ENCODE results near the gene INS. TPM values are rescaled to one million over a fixed set of nuclear protein-coding genes. Genes with fewer than 3 reads are reported as not detected.

Gene INS
- total and polyA plus RNA-seq, 9 donors = not detected

DNA sequence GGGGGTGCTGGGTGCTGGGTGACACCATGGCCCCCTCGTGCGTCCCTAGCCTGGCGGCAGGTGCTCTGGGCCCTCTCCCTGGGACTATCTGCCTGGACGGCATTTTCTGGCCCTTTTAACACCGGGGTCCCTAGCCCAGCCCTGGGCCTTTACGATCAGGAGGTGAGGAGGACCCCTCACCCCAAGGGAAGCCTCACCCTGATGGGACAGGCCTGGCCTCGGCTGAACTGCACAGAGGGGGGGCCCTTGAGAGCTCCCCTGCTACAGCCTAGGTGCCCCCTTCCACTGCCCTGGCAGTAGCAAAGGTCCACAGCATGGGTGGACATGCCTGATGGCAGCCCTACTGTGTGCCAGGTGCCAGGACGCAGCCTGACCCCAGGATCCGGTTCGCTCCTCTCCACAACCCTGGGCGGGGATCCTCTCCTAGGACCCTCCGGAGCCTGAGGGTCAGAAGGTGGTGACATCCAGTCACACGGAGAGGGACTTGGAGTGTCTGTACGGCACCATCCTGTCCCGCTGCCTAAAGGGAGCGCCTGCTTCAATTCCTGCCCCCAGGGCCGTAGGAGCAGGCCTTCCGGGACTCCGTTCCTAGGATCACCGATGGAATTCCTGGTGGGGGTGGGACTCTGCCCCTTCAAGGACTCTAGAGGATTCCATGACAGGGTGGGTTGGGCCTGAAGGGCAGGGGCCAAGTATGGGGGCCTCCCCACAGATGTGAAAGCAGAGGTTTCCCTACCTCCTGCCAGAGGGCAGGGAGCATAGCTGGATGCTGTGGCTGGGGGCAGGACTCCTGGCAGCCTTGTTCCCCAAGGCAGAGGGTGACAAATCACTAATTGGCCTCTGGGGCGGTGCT is 43.6 kb upstream of the INS start:
- Histone ChIP-seq H3K4me1 (ENCODE audit: control insufficient read depth, insufficient read depth, low read length) (no peaks in the 10 kb centered on the region), H3K27ac (ENCODE audit: low read length) (no peak overlapping the region), H3K9me3 (replicated peaks; ENCODE audit: control insufficient read depth, low read depth, low read length) (no peaks in the 10 kb centered on the region), H3K36me3 (ENCODE audit: control insufficient read depth, insufficient read depth, low read length) (no peaks in the 10 kb centered on the region), H3K27me3 (ENCODE audit: control insufficient read depth, insufficient read depth, low read length) (peaks cover 6% of the 10 kb centered on the region), H3K4me3 (ENCODE audit: low read length) (no peak overlapping the region)
- 61% methylated on average over 19 of the region's 21 CpGs for WGBS (ENCODE audit: insufficient coverage)
- no peak for DNase-seq

DNA sequence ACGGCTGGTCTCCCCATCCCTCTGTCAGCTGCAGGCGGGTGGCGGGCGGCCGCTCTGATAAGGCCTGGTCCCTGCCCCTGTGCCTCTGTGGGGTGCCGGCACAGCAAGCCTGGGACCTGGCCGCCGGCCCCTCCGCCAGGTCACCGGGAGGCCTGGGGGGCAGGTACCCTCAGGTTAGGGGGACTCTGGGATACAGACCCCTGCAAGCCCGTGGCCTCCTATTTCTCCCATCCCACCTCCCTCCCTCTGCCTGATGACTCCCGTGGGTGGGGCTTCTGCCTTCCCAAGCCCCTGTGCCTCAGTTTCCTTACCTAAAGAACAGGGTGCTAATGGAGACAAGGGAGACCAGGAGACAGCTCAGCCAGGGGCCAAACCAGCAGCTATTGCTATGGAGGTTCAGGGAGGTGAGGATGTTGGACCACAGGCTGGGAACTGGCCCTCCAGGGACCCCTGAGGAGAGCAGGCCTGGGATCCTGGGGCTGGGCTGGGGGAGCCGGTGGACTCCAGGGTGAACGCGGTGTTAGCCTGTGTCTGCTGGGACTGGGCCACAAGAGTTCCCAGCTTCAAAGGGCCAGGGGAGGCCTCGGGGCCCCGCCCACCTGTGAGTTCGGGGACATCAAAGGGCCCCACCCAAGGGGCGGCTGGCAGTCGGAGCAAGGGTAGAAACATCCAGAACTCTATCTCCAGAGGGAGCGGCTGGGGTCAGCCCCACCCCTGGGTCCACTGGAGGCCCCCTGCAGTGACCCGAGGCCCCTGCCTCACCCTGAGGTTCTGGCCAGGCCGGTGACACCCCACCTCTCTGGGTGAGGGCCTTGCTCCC is 42.6 kb upstream of the INS start:
- Histone ChIP-seq H3K36me3 (ENCODE audit: control insufficient read depth, insufficient read depth, low read length) (no peaks in the 10 kb centered on the region), H3K4me1 (ENCODE audit: control insufficient read depth, insufficient read depth, low read length) (no peaks in the 10 kb centered on the region), H3K27ac (ENCODE audit: low read length) (no peak overlapping the region), H3K9me3 (replicated peaks; ENCODE audit: control insufficient read depth, low read depth, low read length) (no peaks in the 10 kb centered on the region), H3K27me3 (ENCODE audit: control insufficient read depth, insufficient read depth, low read length) (peaks cover 6% of the 10 kb centered on the region), H3K4me3 (ENCODE audit: low read length) (no peak overlapping the region)
- DNase-seq = no peak
- WGBS (ENCODE audit: insufficient coverage) = 82% methylated on average over 15 of the region's 23 CpGs

DNA sequence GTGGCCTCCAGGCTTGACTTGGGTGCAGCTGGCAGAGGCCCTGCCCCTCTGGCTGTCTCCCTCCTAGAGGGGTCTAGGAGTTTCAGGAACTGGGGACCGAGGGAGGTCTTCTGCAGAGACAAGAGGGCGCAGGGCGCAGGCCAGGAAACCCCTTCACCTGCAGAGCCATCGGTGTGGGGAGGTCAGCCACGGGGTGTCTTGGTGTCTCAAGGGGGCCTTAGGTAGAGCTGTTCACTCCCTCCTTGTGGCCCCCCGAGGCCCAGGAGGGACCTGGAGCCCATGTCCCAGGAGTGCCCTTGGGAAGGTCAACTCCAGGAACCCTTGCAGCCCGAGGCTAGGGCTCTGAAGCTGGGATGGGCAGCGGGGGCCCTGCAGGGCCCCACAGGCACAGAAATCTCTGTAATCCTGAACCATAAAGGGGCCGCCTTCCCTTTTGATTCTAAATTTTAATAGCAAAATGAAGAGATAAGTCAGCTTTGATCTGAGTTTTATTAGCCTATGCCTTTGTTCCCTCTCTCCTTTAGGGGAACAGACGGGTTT is 42.0 kb upstream of the INS start:
- Histone ChIP-seq H3K4me3 (ENCODE audit: low read length) (no peak overlapping the region), H3K36me3 (ENCODE audit: control insufficient read depth, insufficient read depth, low read length) (no peaks in the 10 kb centered on the region), H3K27ac (ENCODE audit: low read length) (no peak overlapping the region), H3K9me3 (replicated peaks; ENCODE audit: control insufficient read depth, low read depth, low read length) (no peaks in the 10 kb centered on the region), H3K4me1 (ENCODE audit: control insufficient read depth, insufficient read depth, low read length) (no peaks in the 10 kb centered on the region), H3K27me3 (ENCODE audit: control insufficient read depth, insufficient read depth, low read length) (peaks cover 6% of the 10 kb centered on the region)
- DNase-seq = no peak
- WGBS (ENCODE audit: insufficient coverage) = 57% methylated on average over 9 of the region's 10 CpGs

DNA sequence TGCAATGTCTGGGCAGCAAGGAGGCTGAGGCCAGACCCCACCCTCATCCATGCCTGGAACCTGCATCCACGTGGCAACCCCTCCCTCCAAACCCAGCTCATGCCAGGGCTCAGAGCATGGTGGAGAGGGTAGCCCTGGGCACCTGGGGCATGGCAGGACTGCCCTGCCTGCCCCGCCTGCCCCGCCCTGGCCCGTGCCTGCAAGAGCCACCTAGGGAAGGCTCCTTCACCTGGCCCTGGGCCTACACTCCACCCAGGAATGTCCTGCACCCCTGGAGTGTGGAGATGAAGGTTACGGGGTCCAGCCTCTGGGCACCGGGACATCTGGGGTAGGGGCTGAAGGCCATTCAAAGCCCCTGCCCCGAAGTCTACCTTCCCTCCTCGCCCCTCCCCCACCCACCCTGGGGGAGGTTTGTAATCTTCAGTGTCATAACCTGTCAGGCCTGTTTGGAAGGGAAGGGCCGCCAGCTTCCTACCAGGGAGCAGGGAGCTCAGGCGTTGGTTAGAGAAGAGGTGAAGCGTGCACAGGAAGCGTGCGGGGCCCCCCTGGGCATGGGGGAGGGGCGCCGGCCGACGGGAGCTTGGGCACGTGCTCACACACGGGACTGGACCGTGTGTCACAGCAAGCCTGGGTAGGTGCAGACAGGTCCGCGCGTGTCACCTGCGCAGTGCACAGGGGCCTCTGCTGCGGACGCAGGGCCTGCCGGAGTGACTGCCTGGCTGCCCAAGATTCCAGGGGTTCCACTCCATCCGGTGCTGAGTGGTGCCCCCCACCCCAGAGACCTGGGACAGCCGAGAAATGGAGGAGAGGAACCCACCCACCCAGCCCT is 41.3 kb upstream of the INS start:
- Histone ChIP-seq H3K27ac (ENCODE audit: low read length) (no peak overlapping the region), H3K9me3 (replicated peaks; ENCODE audit: control insufficient read depth, low read depth, low read length) (no peaks in the 10 kb centered on the region), H3K36me3 (ENCODE audit: control insufficient read depth, insufficient read depth, low read length) (no peaks in the 10 kb centered on the region), H3K4me1 (ENCODE audit: control insufficient read depth, insufficient read depth, low read length) (no peaks in the 10 kb centered on the region), H3K4me3 (ENCODE audit: low read length) (no peak overlapping the region), H3K27me3 (ENCODE audit: control insufficient read depth, insufficient read depth, low read length) (peaks cover 3% of the 10 kb centered on the region)
- DNase-seq = no peak
- WGBS (ENCODE audit: insufficient coverage) = 38% methylated on average over 18 of the region's 29 CpGs

DNA sequence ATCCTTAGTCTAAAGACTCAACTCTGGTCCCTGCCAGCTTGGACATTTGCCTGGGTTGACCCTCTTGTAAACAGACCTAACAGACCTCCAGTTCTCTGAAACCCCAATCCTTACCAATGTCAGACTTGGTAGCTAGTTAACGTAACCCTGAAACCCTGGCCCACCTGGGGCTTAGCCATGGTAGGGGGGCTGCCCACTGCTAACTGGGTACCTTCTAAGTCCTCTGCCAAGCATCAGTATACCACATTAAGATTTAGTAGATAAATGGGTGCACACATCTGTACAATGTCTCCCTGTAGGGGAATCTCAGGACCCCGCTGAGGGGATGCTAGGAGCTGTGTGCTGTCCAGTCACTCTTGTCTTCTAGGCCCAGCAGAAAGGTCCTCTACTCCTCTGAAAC is 40.5 kb upstream of the INS start:
- Histone ChIP-seq H3K4me3 (ENCODE audit: low read length) (no peak overlapping the region), H3K27me3 (ENCODE audit: control insufficient read depth, insufficient read depth, low read length) (peaks cover 2% of the 10 kb centered on the region)
- 100% methylated on average over 1 of the region's 2 CpGs for WGBS (ENCODE audit: insufficient coverage)

DNA sequence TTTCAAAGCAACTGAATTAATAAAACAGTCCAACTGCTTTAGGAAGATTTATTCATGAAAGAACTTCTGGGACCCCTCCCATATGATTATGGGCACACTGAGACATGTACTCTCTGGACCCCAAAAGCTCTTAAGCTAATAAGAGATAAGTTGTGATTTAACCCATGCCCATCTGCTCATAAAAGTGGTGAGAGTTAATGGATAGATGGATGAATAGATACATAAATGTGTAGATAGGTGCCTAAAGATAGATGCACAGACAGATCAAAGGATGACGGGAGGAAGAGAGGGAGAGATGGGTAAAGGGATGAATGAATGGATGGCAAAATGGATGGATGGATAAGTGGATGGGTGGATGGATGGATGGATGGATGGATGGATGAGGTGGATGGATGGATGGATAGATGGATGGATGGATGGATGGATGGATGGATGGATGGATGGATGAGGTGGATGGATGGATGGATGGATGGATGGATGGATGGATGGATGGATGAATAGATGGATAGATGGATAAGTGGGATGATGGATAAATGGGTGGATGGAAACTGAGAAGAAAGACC is 40.0 kb upstream of the INS start:
- Histone ChIP-seq H3K36me3 (ENCODE audit: control insufficient read depth, insufficient read depth, low read length) (no peaks in the 10 kb centered on the region), H3K4me1 (ENCODE audit: control insufficient read depth, insufficient read depth, low read length) (no peaks in the 10 kb centered on the region), H3K27me3 (ENCODE audit: control insufficient read depth, insufficient read depth, low read length) (peaks cover 2% of the 10 kb centered on the region), H3K4me3 (ENCODE audit: low read length) (no peak overlapping the region), H3K9me3 (replicated peaks; ENCODE audit: control insufficient read depth, low read depth, low read length) (no peaks in the 10 kb centered on the region), H3K27ac (ENCODE audit: low read length) (no peak overlapping the region)
- 100% methylated on average over 1 of the region's 1 CpG for WGBS (ENCODE audit: insufficient coverage)
- DNase-seq = no peak

More for the DNA sequence above, 40.5 kb upstream of the INS start:
- no peaks in the 10 kb centered on the region for H3K9me3 ChIP-seq (replicated peaks; ENCODE audit: control insufficient read depth, low read depth, low read length)
- H3K4me1 ChIP-seq (ENCODE audit: control insufficient read depth, insufficient read depth, low read length) = no peaks in the 10 kb centered on the region
- no peak for DNase-seq
- H3K27ac ChIP-seq (ENCODE audit: low read length) = no peak overlapping the region
- H3K36me3 ChIP-seq (ENCODE audit: control insufficient read depth, insufficient read depth, low read length) = no peaks in the 10 kb centered on the region

DNA sequence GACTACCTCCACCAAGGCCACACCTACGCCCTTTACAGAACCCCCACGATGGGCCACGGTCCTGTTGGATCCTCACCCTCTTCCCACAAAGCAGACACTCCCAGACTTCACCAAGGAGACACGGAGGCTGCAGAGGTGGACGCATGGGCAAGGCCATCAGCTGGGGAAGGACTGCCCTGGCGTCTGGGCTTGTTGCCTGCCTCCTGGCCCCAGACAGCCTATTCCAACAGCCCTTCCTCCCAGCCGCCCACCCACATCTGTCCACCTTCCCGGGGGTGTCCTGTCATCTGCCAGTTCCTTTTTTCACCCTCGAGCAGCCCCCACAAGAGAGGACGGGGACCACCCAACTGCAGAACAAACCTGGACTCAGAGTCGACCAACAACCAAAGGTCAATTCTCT is 39.5 kb upstream of the INS start:
- H3K4me1 ChIP-seq (ENCODE audit: control insufficient read depth, insufficient read depth, low read length) = no peaks in the 10 kb centered on the region
- 79% methylated on average over 5 of the region's 11 CpGs for WGBS (ENCODE audit: insufficient coverage)
- DNase-seq = no peak
- no peak overlapping the region for H3K4me3 ChIP-seq (ENCODE audit: low read length)
- no peaks in the 10 kb centered on the region for H3K9me3 ChIP-seq (replicated peaks; ENCODE audit: control insufficient read depth, low read depth, low read length)
- no peaks in the 10 kb centered on the region for H3K36me3 ChIP-seq (ENCODE audit: control insufficient read depth, insufficient read depth, low read length)
- H3K27me3 ChIP-seq (ENCODE audit: control insufficient read depth, insufficient read depth, low read length) = peaks cover 2% of the 10 kb centered on the region
- H3K27ac ChIP-seq (ENCODE audit: low read length) = no peak overlapping the region

DNA sequence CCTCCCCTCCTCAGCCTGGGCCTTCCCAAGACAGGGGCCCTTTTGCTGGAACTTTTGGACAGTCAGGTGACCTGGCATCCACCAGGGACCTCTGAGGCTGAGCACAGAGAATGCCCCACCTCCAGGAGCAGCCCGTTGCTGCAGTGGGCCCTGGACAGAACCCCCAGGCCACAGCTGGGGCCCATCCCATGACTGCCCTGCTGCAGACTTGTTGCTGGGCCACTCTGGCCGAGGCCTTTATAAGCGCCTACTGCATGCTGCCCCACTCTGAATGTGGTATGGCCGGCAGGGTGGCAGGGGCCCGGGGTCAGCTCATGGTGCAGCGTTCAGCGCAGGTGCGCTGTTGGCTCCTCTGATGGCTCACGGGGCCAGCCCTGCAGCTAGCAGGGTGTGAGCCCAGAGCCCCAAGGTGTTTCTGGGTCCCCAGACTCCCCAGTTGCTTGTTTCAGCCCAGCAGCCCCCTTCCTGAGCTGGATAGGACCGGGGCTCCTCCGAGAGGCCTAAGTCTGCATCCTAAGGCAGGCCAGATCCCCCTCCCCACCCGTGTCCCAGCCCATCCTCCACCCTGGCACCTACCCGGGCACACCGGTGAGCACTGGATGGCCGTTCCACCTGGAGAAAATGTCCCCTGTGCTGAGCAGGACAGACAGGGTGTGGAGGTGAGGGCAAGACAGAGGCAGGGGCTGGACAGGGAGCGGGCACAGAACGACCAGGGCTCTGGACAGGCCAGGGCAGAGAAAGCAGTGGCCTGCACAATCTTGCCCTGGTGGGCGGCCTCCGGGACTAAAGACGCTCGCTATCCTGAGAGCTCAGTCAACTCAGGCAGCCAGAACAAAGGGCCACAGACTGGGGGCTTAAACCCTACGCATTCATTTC is 38.7 kb upstream of the INS start:
- 86% methylated on average over 19 of the region's 22 CpGs for WGBS (ENCODE audit: insufficient coverage)
- no peak overlapping the region for H3K4me3 ChIP-seq (ENCODE audit: low read length)
- no peak overlapping the region for H3K27ac ChIP-seq (ENCODE audit: low read length)
- H3K4me1 ChIP-seq (ENCODE audit: control insufficient read depth, insufficient read depth, low read length) = peaks cover 7% of the 10 kb centered on the region
- H3K9me3 ChIP-seq (replicated peaks; ENCODE audit: control insufficient read depth, low read depth, low read length) = no peaks in the 10 kb centered on the region
- no peaks in the 10 kb centered on the region for H3K36me3 ChIP-seq (ENCODE audit: control insufficient read depth, insufficient read depth, low read length)
- DNase-seq = no peak
- peaks cover 2% of the 10 kb centered on the region for H3K27me3 ChIP-seq (ENCODE audit: control insufficient read depth, insufficient read depth, low read length)

Measured in muscle of leg (tissue), 11 donors.